Measurements from ENCODE around the gene HUWE1. TPM values are rescaled to one million over a fixed set of nuclear protein-coding genes. Genes with fewer than 3 reads are reported as not detected.

Gene HUWE1
- total and polyA plus RNA-seq, 9 of the 15 experiments (the other 6 are each of a cell fraction or from before 2014, with no cell fraction given) = 23.9 to 204 (median 65.1) TPM

DNA sequence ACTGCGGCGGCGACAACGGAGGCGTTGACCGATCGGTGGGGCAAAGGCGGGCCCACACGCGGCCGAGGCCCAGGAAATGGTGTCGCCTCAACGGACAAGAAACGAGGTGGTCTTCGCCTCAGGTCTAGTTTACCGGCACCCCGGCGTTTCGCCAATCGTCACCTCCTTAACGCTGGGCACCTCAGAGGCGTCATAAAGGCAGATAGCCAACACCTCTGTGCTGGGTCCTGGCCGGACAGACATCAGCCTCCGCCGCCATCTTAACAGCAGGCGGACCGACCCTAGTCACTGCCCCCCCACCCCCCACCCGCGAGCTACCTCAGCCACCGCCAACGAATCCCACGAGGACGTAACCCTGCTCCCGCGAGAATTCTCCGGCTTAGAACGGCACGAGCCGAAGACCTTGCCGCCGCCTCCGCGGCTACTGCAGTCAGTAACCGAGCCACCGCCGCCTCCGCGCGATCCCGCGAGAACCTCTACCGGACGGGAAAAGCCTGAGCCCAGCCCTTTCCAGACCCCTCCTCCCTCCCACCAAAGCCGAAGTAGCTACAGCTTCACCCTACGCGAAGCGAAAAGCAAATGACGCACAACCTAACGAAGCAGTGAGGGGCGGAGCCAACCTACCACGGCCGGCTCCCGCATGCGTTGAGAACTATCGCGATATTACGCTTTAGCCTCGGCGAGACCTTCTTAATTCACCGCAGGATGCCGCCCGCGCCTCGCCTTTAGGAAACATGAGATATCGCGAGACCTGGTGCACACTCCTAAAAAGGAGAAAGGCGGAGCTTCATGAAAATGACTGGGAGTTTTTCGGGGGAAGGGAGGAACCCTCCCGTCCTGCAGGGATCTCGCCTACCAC, 2.7 kb downstream of the HUWE1 start:
- H3K4me2 ChIP-seq (ENCODE audit: insufficient read depth, low read length) = peak overlapping the region; percentile 89
- H4K20me1 ChIP-seq (replicated peaks; ENCODE audit: control insufficient read depth, insufficient read depth, low read length) = peaks cover 11% of the 10 kb centered on the region
- ChIA-PET CTCF (ENCODE audit: low intra/inter-chr PET ratio) (no interaction called here), POLR2A (interaction anchor here (0.6 to 1.3 kb wide), 13 partner anchors 8 to 646 kb away, joined by 3 to 9 read pairs (median 3); no protein-coding TSS in a partner anchor)
- H3K27ac ChIP-seq (ENCODE audit: extremely low read depth, low read depth, low read length) = peak overlapping the region; percentile 100
- H2AFZ ChIP-seq (ENCODE audit: low read depth, low read length) = peak overlapping the region; percentile 81
- FAIRE-seq (peak; percentile 100), ATAC-seq (peak; percentile 82), DNase-seq (ENCODE audit: extremely low read depth in 1 of 4, low spot score in 3 of 4) (peak; percentile 78 to 98 (median 84))
- peak overlapping the region; percentile 83 for H3K4me3 ChIP-seq
- H3K27me3 ChIP-seq (ENCODE audit: control insufficient read depth in 2 of 2, insufficient read depth in 2 of 2, low read length in 2 of 2) = no peaks in the 10 kb centered on the region
- intact Hi-C loops (cut with micrococcal nuclease) (loop anchor here (5.0 to 10.0 kb wide), 2 partner anchors 149 to 361 kb away; partner anchors contain the start of gene PHF8), in situ Hi-C loops (cut with MboI) (no loop called here)
- WGBS (ENCODE audit: insufficient coverage, low coverage, missing lambda C conversion rate) = under 1% methylated on average over 51 of the region's 80 CpGs
- no peaks in the 10 kb centered on the region for H3K9me3 ChIP-seq (replicated peaks; ENCODE audit: control insufficient read depth, insufficient read depth, low read depth, low read length)
- peaks cover 13 to 15% of the 10 kb centered on the region in 2 experiments; a peak in 4 of 5 replicates for H3K4me1 ChIP-seq (replicated peaks in 1 of 2; ENCODE audit: control insufficient read depth in 2 of 2, insufficient read depth in 2 of 2, low read length in 2 of 2)
- peaks cover 68% of the 10 kb centered on the region for H3K79me2 ChIP-seq (ENCODE audit: control insufficient read depth, insufficient read depth, low read length)
- TSS peak; percentile 95 for BruUV-seq (replicated peaks)
- H3K36me3 ChIP-seq (ENCODE audit: control insufficient read depth, insufficient read depth, low read length) = peaks cover 34% of the 10 kb centered on the region
- no peaks in the 10 kb centered on the region for H3K9me1 ChIP-seq (ENCODE audit: control insufficient read depth, insufficient read depth, low read length)
- H3K9ac ChIP-seq (ENCODE audit: insufficient read depth in 1 of 2, low read depth in 2 of 2, low read length in 2 of 2) = peak overlapping the region; percentile 99 to 100
- no peak for TF ChIP-seq SMAD4 (CRISPR knock-in tag; conservative IDR thresholded peaks at IDR 0.05)
- TF ChIP-seq HDAC8 (tag; IDR thresholded peaks at IDR 0.05) = no peak
- TF ChIP-seq TFAM (CRISPR knock-in tag; conservative IDR thresholded peaks at IDR 0.05) = no peak
- no peak for TF ChIP-seq CEBPG (CRISPR knock-in tag; IDR thresholded peaks at IDR 0.05)
- no peak for TF ChIP-seq CEBPG (tag; conservative IDR thresholded peaks at IDR 0.05 in 1 of 2, IDR thresholded peaks at IDR 0.05 in 1 of 2)
- TF ChIP-seq, protein P1, sequence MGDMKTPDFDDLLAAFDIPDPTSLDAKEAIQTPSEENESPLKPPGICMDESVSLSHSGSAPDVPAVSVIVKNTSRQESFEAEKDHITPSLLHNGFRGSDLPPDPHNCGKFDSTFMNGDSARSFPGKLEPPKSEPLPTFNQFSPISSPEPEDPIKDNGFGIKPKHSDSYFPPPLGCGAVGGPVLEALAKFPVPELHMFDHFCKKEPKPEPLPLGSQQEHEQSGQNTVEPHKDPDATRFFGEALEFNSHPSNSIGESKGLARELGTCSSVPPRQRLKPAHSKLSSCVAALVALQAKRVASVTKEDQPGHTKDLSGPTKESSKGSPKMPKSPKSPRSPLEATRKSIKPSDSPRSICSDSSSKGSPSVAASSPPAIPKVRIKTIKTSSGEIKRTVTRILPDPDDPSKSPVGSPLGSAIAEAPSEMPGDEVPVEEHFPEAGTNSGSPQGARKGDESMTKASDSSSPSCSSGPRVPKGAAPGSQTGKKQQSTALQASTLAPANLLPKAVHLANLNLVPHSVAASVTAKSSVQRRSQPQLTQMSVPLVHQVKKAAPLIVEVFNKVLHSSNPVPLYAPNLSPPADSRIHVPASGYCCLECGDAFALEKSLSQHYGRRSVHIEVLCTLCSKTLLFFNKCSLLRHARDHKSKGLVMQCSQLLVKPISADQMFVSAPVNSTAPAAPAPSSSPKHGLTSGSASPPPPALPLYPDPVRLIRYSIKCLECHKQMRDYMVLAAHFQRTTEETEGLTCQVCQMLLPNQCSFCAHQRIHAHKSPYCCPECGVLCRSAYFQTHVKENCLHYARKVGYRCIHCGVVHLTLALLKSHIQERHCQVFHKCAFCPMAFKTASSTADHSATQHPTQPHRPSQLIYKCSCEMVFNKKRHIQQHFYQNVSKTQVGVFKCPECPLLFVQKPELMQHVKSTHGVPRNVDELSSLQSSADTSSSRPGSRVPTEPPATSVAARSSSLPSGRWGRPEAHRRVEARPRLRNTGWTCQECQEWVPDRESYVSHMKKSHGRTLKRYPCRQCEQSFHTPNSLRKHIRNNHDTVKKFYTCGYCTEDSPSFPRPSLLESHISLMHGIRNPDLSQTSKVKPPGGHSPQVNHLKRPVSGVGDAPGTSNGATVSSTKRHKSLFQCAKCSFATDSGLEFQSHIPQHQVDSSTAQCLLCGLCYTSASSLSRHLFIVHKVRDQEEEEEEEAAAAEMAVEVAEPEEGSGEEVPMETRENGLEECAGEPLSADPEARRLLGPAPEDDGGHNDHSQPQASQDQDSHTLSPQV (IDR thresholded peaks at IDR 0.05) = no peak
- no peak for TF ChIP-seq RFX1 (IDR thresholded peaks at IDR 0.05)
- TF ChIP-seq NFXL1 (CRISPR knock-in tag; IDR thresholded peaks at IDR 0.05) = no peak
- no peak for TF ChIP-seq ZNF232 (CRISPR knock-in tag; IDR thresholded peaks at IDR 0.05)
- no peak for TF ChIP-seq TCF7L2 (IDR thresholded peaks at IDR 0.05; ENCODE audit: low read depth, low read length)
- TF ChIP-seq, protein P2, sequence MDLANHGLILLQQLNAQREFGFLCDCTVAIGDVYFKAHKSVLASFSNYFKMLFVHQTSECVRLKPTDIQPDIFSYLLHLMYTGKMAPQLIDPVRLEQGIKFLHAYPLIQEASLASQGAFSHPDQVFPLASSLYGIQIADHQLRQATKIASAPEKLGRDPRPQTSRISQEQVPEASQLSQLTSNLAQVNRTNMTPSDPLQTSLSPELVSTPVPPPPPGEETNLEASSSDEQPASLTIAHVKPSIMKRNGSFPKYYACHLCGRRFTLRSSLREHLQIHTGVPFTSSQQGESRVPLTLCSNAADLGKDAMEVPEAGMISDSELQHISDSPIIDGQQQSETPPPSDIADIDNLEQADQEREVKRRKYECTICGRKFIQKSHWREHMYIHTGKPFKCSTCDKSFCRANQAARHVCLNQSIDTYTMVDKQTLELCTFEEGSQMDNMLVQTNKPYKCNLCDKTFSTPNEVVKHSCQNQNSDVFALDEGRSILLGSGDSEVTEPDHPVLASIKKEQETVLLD (IDR thresholded peaks at IDR 0.05) = no peak
- peak; percentile 77 for TF ChIP-seq CREM (IDR thresholded peaks at IDR 0.05; ENCODE audit: low read depth)
- no peak for TF ChIP-seq DMBX1 (CRISPR knock-in tag; IDR thresholded peaks at IDR 0.05; ENCODE audit: borderline replicate concordance)
- peak; percentile 78 to 95 (median 87) for TF ChIP-seq YY1 (IDR thresholded peaks at IDR 0.05; ENCODE audit: borderline replicate concordance in 1 of 3, control insufficient read depth in 1 of 3, extremely low read depth in 1 of 3, insufficient read depth in 3 of 3, insufficient read length in 1 of 3, insufficient replicate concordance in 2 of 3, low read depth in 1 of 3, low read length in 2 of 3)

Data from K562 (cell line).